Endodermal cell (in vitro differentiated cells): ENCODE data around the gene PICALM. TPM values are rescaled to one million over a fixed set of nuclear protein-coding genes. Genes with fewer than 3 reads are reported as not detected.

Source experiments
- DNase-seq: peaks from one replicate; pipeline ENCODE4 v3.0.0-alpha.2; 2017
- H3K27ac ChIP-seq: 2 replicates; pipeline ENCODE4 v1.5.1; 2013; ENCODE audit warnings: mild to moderate bottlenecking, low read depth, low read length, moderate library complexity
- H3K27me3 ChIP-seq: 2 replicates; pipeline ENCODE4 v1.6.1; 2013; ENCODE audit warnings: mild to moderate bottlenecking, low read length, moderate library complexity; ENCODE audit not compliant: insufficient read depth, control insufficient read depth, poor library complexity, severe bottlenecking
- H3K36me3 ChIP-seq: 2 replicates; pipeline ENCODE4 v1.7.0; 2013; ENCODE audit warnings: mild to moderate bottlenecking, low read length, moderate library complexity; ENCODE audit not compliant: control insufficient read depth, insufficient read depth
- H3K4me1 ChIP-seq: one replicate; pipeline ENCODE4 v1.7.0; 2013; ENCODE audit warnings: low read length; ENCODE audit not compliant: control insufficient read depth, insufficient read depth
- H3K4me3 ChIP-seq: 2 replicates; pipeline ENCODE4 v1.5.1; 2013; ENCODE audit warnings: mild to moderate bottlenecking, low read length, moderate library complexity
- H3K9ac ChIP-seq: 2 replicates; pipeline ENCODE4 v1.6.1; 2013; ENCODE audit warnings: mild to moderate bottlenecking, low read length, moderate library complexity; ENCODE audit not compliant: poor library complexity, severe bottlenecking; ENCODE audit errors: extremely low read depth
- H3K9me3 ChIP-seq: 2 replicates; pipeline ENCODE4 v1.6.1; 2013; ENCODE audit warnings: mild to moderate bottlenecking, low read length, moderate library complexity; ENCODE audit not compliant: control insufficient read depth
- H3K27ac Mint-ChIP-seq: 2 replicates; pipeline ENCODE4 v1.8.0; 2020; ENCODE audit warnings: mixed read lengths
- H3K27me3 Mint-ChIP-seq: 2 replicates; pipeline ENCODE4 v1.8.0; 2021; ENCODE audit warnings: mild to moderate bottlenecking, mixed read lengths; ENCODE audit not compliant: insufficient read depth
- H3K36me3 Mint-ChIP-seq: 2 replicates; pipeline ENCODE4 v1.8.0; 2020; ENCODE audit warnings: low read depth, mixed read lengths
- H3K4me1 Mint-ChIP-seq: 2 replicates; pipeline ENCODE4 v1.8.0; 2020; ENCODE audit warnings: mixed read lengths
- H3K4me3 Mint-ChIP-seq: 2 replicates; pipeline ENCODE4 v1.8.0; 2020; ENCODE audit warnings: mild to moderate bottlenecking, moderate library complexity, mixed read lengths
- H3K9me3 Mint-ChIP-seq: 2 replicates; pipeline ENCODE4 v1.8.0; 2020; ENCODE audit warnings: mild to moderate bottlenecking, mixed read lengths
- WGBS, 2 experiments: methylation state at CpG; one replicate each; pipeline versions ENCODE4 v1.1.5 to v1.1.7; 2013; ENCODE audit warnings: missing lambda C conversion rate in 2 of 2, mixed read lengths in 1 of 2; ENCODE audit not compliant: insufficient coverage in 1 of 2, insufficient read length in 1 of 2; 5-methylcytosine and 5-hydroxymethylcytosine counted together
- total RNA-seq, 2 donors: library from RNA; stranded (reverse); fragmentation: NEBNext Ultra II Directional in 1 of 2; extraction: Animal tissue kit (Norgen Biotek cat#: 25700) in 1 of 2; gene quantifications; 2 replicates in 1 of 2; 3 replicates in 1 of 2; pipeline ENCODE4 v1.2.1, GENCODE V29; 2021
- TF ChIP-seq, protein P1 (sequence below): fragments of 200-600 bp; sonication (generic); conservative IDR thresholded peaks from 2 replicates; pipeline ENCODE4 v1.5.0; 2021; ENCODE audit warnings: antibody characterized with exemption, mild to moderate bottlenecking

PICALM gene
- total RNA-seq, 2 donors from 2014 or later: 120 to 129 TPM

DNA sequence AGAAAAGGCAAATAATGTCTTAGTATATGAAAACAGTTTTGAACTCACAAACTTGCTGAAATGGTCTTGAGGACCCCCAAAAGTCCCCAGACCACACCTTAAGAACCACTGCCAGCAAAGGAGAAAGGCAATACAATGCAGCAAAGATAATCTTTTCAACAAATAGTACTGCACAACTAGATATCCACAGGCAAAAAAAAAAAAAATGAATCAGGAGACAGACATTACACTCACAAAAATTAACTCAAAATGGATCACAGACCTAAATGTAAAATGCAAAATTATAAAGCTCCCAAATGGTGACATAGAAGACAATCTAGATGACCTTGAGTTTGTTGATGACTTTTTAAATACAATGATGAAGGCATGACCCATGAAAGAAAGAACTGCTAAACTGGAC lies 8.3 kb downstream of the PICALM start:
- Histone ChIP-seq H3K27me3 (no peaks in the 10 kb centered on the region), H3K4me1 (peaks cover 20% of the 10 kb centered on the region), H3K27ac (no peak overlapping the region), H3K9ac (no peak overlapping the region), H3K36me3 (peaks cover 3% of the 10 kb centered on the region), H3K4me3 (peak overlapping the region; percentile 68), H3K9me3 (no peaks in the 10 kb centered on the region)
- TF ChIP-seq, protein P1, sequence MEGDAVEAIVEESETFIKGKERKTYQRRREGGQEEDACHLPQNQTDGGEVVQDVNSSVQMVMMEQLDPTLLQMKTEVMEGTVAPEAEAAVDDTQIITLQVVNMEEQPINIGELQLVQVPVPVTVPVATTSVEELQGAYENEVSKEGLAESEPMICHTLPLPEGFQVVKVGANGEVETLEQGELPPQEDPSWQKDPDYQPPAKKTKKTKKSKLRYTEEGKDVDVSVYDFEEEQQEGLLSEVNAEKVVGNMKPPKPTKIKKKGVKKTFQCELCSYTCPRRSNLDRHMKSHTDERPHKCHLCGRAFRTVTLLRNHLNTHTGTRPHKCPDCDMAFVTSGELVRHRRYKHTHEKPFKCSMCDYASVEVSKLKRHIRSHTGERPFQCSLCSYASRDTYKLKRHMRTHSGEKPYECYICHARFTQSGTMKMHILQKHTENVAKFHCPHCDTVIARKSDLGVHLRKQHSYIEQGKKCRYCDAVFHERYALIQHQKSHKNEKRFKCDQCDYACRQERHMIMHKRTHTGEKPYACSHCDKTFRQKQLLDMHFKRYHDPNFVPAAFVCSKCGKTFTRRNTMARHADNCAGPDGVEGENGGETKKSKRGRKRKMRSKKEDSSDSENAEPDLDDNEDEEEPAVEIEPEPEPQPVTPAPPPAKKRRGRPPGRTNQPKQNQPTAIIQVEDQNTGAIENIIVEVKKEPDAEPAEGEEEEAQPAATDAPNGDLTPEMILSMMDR: no peak
- no peaks in the 10 kb centered on the region for H3K27me3 Mint-ChIP-seq
- H3K4me1 Mint-ChIP-seq: peaks cover 59% of the 10 kb centered on the region
- no peak for DNase-seq
- H3K4me3 Mint-ChIP-seq: peak overlapping the region; percentile 10
- H3K27ac Mint-ChIP-seq: peak overlapping the region; percentile 81
- no peaks in the 10 kb centered on the region for H3K36me3 Mint-ChIP-seq
- no peaks in the 10 kb centered on the region for H3K9me3 Mint-ChIP-seq

DNA sequence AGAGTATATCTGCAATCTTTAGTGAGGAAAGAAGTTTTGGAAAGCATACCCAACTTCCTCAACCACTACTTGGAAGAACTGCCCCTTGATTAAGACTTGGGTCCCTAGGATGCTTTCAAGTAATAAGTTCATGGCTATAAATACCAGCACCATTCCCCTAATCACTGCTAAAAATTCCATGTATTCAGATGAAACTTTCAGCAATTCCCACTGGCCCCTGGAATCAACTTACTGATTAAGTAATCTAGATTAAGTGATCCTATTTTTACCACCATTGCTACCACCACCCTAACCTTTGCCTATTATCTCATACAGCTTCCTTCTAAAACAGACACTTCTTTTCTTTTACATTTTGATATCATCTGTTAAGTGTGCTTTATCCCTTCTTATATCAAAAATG lies 10.5 kb downstream of the PICALM start:
- no peaks in the 10 kb centered on the region for H3K36me3 Mint-ChIP-seq
- no peaks in the 10 kb centered on the region for H3K9me3 Mint-ChIP-seq
- Histone ChIP-seq H3K9me3 (no peaks in the 10 kb centered on the region), H3K36me3 (peaks cover 3% of the 10 kb centered on the region), H3K9ac (no peak overlapping the region), H3K4me1 (peaks cover 20% of the 10 kb centered on the region), H3K27me3 (no peaks in the 10 kb centered on the region), H3K4me3 (peak overlapping the region; percentile 68), H3K27ac (no peak overlapping the region)
- DNase-seq: no peak
- TF ChIP-seq, protein P1: no peak
- peaks cover 58% of the 10 kb centered on the region for H3K4me1 Mint-ChIP-seq
- H3K4me3 Mint-ChIP-seq: no peak overlapping the region
- H3K27ac Mint-ChIP-seq: peak overlapping the region; percentile 6
- H3K27me3 Mint-ChIP-seq: no peaks in the 10 kb centered on the region

GRCh38 chr11:86056351-86056854 lies 12.5 kb downstream of the PICALM start:
- no peak overlapping the region for H3K27ac Mint-ChIP-seq
- 100% methylated on average over 1 of the region's 1 CpG; no CpG with 5 or more reads in 1 of the 2 experiments for WGBS, 2 experiments
- peaks cover 1% of the 10 kb centered on the region for H3K9me3 Mint-ChIP-seq
- Histone ChIP-seq H3K9me3 (no peaks in the 10 kb centered on the region), H3K36me3 (peaks cover 3% of the 10 kb centered on the region), H3K4me3 (no peak overlapping the region), H3K27me3 (no peaks in the 10 kb centered on the region), H3K4me1 (peaks cover 19% of the 10 kb centered on the region), H3K9ac (no peak overlapping the region), H3K27ac (no peak overlapping the region)
- TF ChIP-seq, protein P1: no peak
- peaks cover 3% of the 10 kb centered on the region for H3K36me3 Mint-ChIP-seq
- H3K27me3 Mint-ChIP-seq: no peaks in the 10 kb centered on the region
- H3K4me3 Mint-ChIP-seq: no peak overlapping the region
- peaks cover 54% of the 10 kb centered on the region for H3K4me1 Mint-ChIP-seq
- DNase-seq: no peak
